ENCODE measurements around the gene CTXN1.

CTXN1 gene

DNA sequence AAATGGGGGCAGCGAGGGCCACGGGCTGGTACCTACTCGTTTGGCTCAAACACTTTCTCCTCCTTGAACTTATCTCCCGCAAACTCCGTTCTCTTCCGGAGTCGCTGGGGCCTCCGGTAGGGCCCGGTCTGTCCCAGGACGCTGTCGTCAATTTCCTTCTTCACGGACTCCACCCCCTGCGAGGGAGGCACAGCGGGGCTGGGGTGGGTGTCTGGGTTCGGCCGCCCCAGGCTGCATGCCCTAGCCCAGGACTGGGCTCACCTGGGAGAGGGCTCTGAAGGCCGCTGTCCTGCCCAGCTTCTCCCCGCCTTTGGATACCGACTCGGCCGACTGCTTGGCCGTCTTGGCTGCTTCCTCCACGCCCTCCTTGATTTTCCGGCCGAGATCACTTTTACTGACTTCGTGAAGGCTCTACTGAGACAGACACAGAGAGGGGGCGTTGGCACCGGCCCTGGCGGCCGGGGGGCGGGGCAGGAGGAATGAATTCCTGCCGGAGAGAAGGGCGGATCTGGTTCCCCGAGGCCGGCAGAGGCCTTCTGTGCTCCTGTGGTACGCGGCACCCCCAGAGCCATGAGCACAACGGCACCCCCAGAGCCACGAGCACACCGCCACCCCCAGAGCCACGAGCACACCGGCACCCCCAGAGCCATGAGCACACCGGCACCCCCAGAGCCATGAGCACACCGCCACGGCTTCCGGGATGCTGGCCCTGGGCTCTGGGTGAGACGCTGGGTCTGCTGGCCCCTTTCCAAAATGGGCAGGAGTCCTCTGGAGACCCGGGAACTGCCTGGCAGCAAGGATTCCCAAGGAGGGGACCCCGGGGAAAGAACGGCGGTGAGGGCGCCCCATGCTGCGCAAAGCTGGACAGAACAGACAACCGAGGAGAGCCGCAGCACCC is 8.1 kb upstream of the CTXN1 start:
- H3F3A ChIP-seq (ENCODE audit: insufficient read depth) = peaks cover 2% of the 10 kb centered on the region; the same call in 1 of the 2 replicates
- no peak overlapping the region for H3K27ac ChIP-seq (ENCODE audit: low read depth, low read length)
- H3K4me2 ChIP-seq (ENCODE audit: low read depth, low read length, poor library complexity, severe bottlenecking) = no peak overlapping the region
- H3K4me3 ChIP-seq (ENCODE audit: insufficient read depth, low read length, poor library complexity, severe bottlenecking) = no peak overlapping the region
- no peaks in the 10 kb centered on the region for H3K9me2 ChIP-seq (replicated peaks; ENCODE audit: insufficient read depth, low read length)
- no peak for TF ChIP-seq CTCF (IDR thresholded peaks at IDR 0.05; ENCODE audit: insufficient read depth, low read length, poor library complexity, severe bottlenecking)
- no peak for TF ChIP-seq EZH2phosphoT487 (conservative IDR thresholded peaks at IDR 0.05; ENCODE audit: low read length)
- no peak overlapping the region for H2AFZ ChIP-seq (ENCODE audit: low read depth, low read length, severe bottlenecking)
- H3K36me3 ChIP-seq (ENCODE audit: low read length) = no peaks in the 10 kb centered on the region
- 0 out of 2 replicates have a peak, but pooled peaks cover 3% of the 10 kb centered on the region for H3K79me2 ChIP-seq (ENCODE audit: insufficient read depth, low read length)
- H3K9me3 ChIP-seq (ENCODE audit: insufficient read depth, low read length) = no peaks in the 10 kb centered on the region
- H4K20me1 ChIP-seq (ENCODE audit: low read depth, low read length) = no peaks in the 10 kb centered on the region
- no peak overlapping the region for H3K9ac ChIP-seq (ENCODE audit: low read length)
- H3K27me3 ChIP-seq (ENCODE audit: low read length) = no peaks in the 10 kb centered on the region

- H3K4me2 ChIP-seq (ENCODE audit: low read depth, low read length, poor library complexity, severe bottlenecking) = no peak overlapping the region
- no peaks in the 10 kb centered on the region for H3K9me3 ChIP-seq (ENCODE audit: insufficient read depth, low read length)
- no peaks in the 10 kb centered on the region for H3K27me3 ChIP-seq (ENCODE audit: low read length)
- no peak overlapping the region for H3K9ac ChIP-seq (ENCODE audit: low read length)
- no peak overlapping the region for H3K4me3 ChIP-seq (ENCODE audit: insufficient read depth, low read length, poor library complexity, severe bottlenecking)
- no peaks in the 10 kb centered on the region for H3K36me3 ChIP-seq (ENCODE audit: low read length)
- TF ChIP-seq CTCF (IDR thresholded peaks at IDR 0.05; ENCODE audit: insufficient read depth, low read length, poor library complexity, severe bottlenecking) (no peak), EZH2phosphoT487 (conservative IDR thresholded peaks at IDR 0.05; ENCODE audit: low read length) (no peak)
- H4K20me1 ChIP-seq (ENCODE audit: low read depth, low read length) = no peaks in the 10 kb centered on the region
- H3K79me2 ChIP-seq (ENCODE audit: insufficient read depth, low read length) = no peaks in the 10 kb centered on the region
- H2AFZ ChIP-seq (ENCODE audit: low read depth, low read length, severe bottlenecking) = no peak overlapping the region
- H3K27ac ChIP-seq (ENCODE audit: low read depth, low read length) = no peak overlapping the region
- no peaks in the 10 kb centered on the region for H3K9me2 ChIP-seq (replicated peaks; ENCODE audit: insufficient read depth, low read length)
- H3F3A ChIP-seq (ENCODE audit: insufficient read depth) = peaks cover 5% of the 10 kb centered on the region; the same call in 1 of the 2 replicates
These were observed 7.5 kb upstream of the CTXN1 start for GRCh38 chr19:7933411-7933810.

DNA sequence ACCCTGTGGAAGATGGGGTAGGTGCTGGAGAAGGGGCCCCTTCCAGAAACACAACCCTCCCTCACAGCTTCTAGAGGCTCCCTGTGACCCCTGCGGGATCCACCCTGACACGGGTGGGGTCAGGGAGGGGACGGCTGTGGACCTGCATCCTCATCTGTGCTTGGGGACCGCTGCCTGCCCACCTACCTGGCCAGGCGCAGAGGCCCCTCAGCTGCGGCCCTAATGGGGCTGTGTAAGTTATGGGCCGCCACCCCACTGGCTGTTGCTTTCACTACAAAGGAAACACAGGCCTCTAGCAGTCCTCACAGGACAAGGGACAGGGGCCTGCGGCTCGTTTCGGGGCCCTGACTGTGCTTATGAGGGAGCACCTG is 7.0 kb upstream of the CTXN1 start:
- Histone ChIP-seq H3K4me2 (ENCODE audit: low read depth, low read length, poor library complexity, severe bottlenecking) (no peak overlapping the region), H3K27me3 (ENCODE audit: low read length) (no peaks in the 10 kb centered on the region)
- TF ChIP-seq EZH2phosphoT487 (conservative IDR thresholded peaks at IDR 0.05; ENCODE audit: low read length) (no peak), CTCF (IDR thresholded peaks at IDR 0.05; ENCODE audit: insufficient read depth, low read length, poor library complexity, severe bottlenecking) (no peak)

More for the DNA sequence above, 7.0 kb upstream of the CTXN1 start:
- H3K9me2 ChIP-seq (replicated peaks; ENCODE audit: insufficient read depth, low read length) = no peaks in the 10 kb centered on the region
- no peak overlapping the region for H3K27ac ChIP-seq (ENCODE audit: low read depth, low read length)
- no peak overlapping the region for H3K9ac ChIP-seq (ENCODE audit: low read length)
- no peak overlapping the region for H2AFZ ChIP-seq (ENCODE audit: low read depth, low read length, severe bottlenecking)
- no peaks in the 10 kb centered on the region for H4K20me1 ChIP-seq (ENCODE audit: low read depth, low read length)
- no peaks in the 10 kb centered on the region for H3K9me3 ChIP-seq (ENCODE audit: insufficient read depth, low read length)
- H3K79me2 ChIP-seq (ENCODE audit: insufficient read depth, low read length) = no peaks in the 10 kb centered on the region
- H3K36me3 ChIP-seq (ENCODE audit: low read length) = no peaks in the 10 kb centered on the region
- H3K4me3 ChIP-seq (ENCODE audit: insufficient read depth, low read length, poor library complexity, severe bottlenecking) = no peak overlapping the region
- peaks cover 5% of the 10 kb centered on the region; the same call in 1 of the 2 replicates for H3F3A ChIP-seq (ENCODE audit: insufficient read depth)
